Transverse colon (tissue), 4 donors: Measurements from ENCODE around the gene INPP1. TPM values are rescaled to one million over a fixed set of nuclear protein-coding genes. Genes with fewer than 3 reads are reported as not detected.

Experiments
- DNase-seq: peaks from one replicate; pipeline ENCODE4 v3.0.0-alpha.2; 2019
- H3K27ac ChIP-seq, 4 donors: fragments of 200-600 bp; sonication (generic); 2 replicates each; pipeline ENCODE4 v1.5.1; 2016 to 2018; ENCODE audit warnings: inconsistent platforms in 4 of 4
- H3K27me3 ChIP-seq: fragments of 200-600 bp; sonication (generic); 2 replicates; pipeline ENCODE4 v1.5.1; 2017; ENCODE audit warnings: inconsistent platforms
- H3K36me3 ChIP-seq, 4 donors: fragments of 200-600 bp; sonication (generic); 2 replicates each; pipeline ENCODE4 v1.5.1; 2017 to 2019; ENCODE audit warnings: inconsistent platforms in 4 of 4
- H3K4me1 ChIP-seq, 4 donors: fragments of 200-600 bp; sonication (generic); 2 replicates each; pipeline ENCODE4 v1.5.1; 2017 to 2020; ENCODE audit warnings: inconsistent platforms in 4 of 4
- H3K4me3 ChIP-seq, 4 donors: fragments of 200-600 bp; sonication (generic); 1 replicate in 1 of 4; 2 replicates in 3 of 4; pipeline versions ENCODE4 v1.5.1 to v1.6.1; 2017 to 2019; ENCODE audit warnings: inconsistent platforms in 4 of 4
- H3K9me3 ChIP-seq, 2 donors: fragments of 200-600 bp; sonication (generic); 2 replicates each; pipeline ENCODE4 v1.5.1; 2017 to 2019; ENCODE audit warnings: inconsistent platforms in 2 of 2
- CTCF ChIP-seq, 5 experiments: fragments of 200-600 bp in 3 of 5; fragments of 450-650 bp in 2 of 5; sonication (generic) in 3 of 5; IDR thresholded peaks; 1 replicate in 2 of 5; 2 replicates in 3 of 5; pipeline ENCODE4 v1.5.1; 2016 to 2017; ENCODE audit warnings: antibody characterized with exemption in 5 of 5, inconsistent platforms in 3 of 5, mild to moderate bottlenecking in 2 of 5, moderate library complexity in 1 of 5
- EP300 ChIP-seq: sonication (generic); formaldehyde crosslinking; IDR thresholded peaks from one replicate; pipeline ENCODE4 v1.6.1; 2017; ENCODE audit warnings: antibody characterized with exemption, low read depth
- POLR2A ChIP-seq: fragments of 450-650 bp; IDR thresholded peaks from one replicate; pipeline ENCODE4 v1.6.1; 2016; ENCODE audit warnings: antibody characterized with exemption, mild to moderate bottlenecking, moderate library complexity
- POLR2AphosphoS5 ChIP-seq, 3 donors: sonication (generic); formaldehyde crosslinking; IDR thresholded peaks; one replicate each; pipeline ENCODE4 v1.6.1; 2016; ENCODE audit warnings: antibody characterized with exemption in 3 of 3
- WGBS, 2 donors: methylation state at CpG; one replicate each; pipeline ENCODE4 v1.1.5; 2018; ENCODE audit warnings: low coverage in 1 of 2; 5-methylcytosine and 5-hydroxymethylcytosine counted together
- in situ Hi-C, 4 donors: fragments of 200-750 bp; cut with MboI; loops; one replicate each; pipeline versions ENCODE4 v1.15.0 to v1.15.1; 2017; ENCODE audit warnings: low sequenced_read_pairs in 3 of 4, low pct_ligation_motif_present in 1 of 4, low pct_unique_long_range_greater_than_20kb in 1 of 4
- intact Hi-C: fragments of 100-400 bp; cut with DNase I; formaldehyde crosslinking; loops from one replicate; pipeline ENCODE4 v1.15.1; 2023; ENCODE audit warnings: low total_unique reads
- total RNA-seq, 4 donors: library from RNA; depleted of rRNA; stranded (reverse); fragments of >200 nt; gene quantifications; one replicate each; pipeline ENCODE4 v1.1.0, GENCODE V29; 2016

Gene INPP1
- total RNA-seq, 4 donors from 2014 or later: 0.60 to 22.1 (median 21.2) TPM

DNA sequence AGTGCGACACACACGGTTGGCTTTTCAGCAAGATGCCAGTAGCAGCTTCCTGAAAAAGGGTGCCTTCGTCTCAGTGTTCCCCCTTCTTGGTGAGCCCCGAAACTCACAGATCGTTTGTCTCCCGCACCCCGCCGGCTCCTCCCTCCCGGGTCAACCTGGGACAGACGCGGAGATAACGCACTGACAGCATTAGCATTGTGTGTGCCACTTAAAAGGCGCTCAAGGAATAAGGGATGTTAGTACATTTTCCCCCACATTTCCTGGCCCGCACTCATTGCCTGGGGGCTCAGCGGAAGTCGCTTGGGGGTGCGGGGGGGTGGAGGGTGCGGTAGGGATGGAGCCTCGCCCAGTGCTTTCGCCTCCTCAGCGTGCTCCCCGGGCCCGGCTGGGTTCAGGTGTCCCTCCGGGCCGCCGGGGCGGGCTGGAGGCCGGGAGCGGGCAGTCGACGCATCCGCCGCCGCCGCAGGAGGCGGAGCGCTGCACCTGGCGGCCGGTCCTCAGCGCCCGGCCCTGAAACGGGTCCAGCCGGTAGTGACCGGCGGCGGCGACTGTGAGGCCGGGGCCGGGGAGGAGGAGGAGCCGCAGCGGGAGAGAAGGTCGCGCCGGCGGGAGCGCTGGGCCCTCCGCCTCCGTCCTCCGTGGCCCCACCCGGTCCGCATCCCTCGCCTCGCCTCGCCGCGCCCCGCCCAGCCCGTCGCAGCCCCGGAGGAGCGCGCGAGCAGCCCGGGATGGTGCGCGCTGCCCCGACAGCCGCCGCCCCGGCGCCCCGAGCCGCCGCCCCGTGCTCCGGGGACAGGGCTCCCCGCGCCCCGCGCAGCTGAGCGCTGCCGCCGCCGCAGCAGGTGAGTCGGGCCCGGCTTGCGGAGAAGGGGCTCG lies 64.5 kb downstream of the INPP1 start, which contains the start of gene MFSD6:
Gene MFSD6 (plus strand): TSS at position 694 of the 876 bp plus-strand sequence. CDS start 27,675 bp downstream, outside the sequence.
- no peaks in the 10 kb centered on the region for H3K9me3 ChIP-seq
- peak; percentile 24 for TF ChIP-seq POLR2A
- TF ChIP-seq EP300: no peak
- peak in 2 of 5 experiments; percentile 10 to 22 for TF ChIP-seq CTCF (IDR thresholded peaks at IDR 0.05)
- TF ChIP-seq POLR2AphosphoS5 (IDR thresholded peaks at IDR 0.05): no peak
- intact Hi-C loops (loop anchor here (10.0 kb wide), 1 partner anchor 77 kb away; no protein-coding TSS in a partner anchor), in situ Hi-C loops (no loop called here)
- DNase-seq: peak; percentile 76
- H3K4me1 ChIP-seq: peaks cover 6 to 38% (median 10%) of the 10 kb centered on the region in 4 donors
- H3K27me3 ChIP-seq: no peaks in the 10 kb centered on the region
- H3K36me3 ChIP-seq: no peaks in the 10 kb centered on the region
- WGBS, 2 donors: 2% methylated on average over 75 of the region's 98 CpGs; no CpG with 5 or more reads in 1 of the 2 donors
- H3K4me3 ChIP-seq: peak within 1 kb of the TSS; percentile 63 to 92 (median 91)
- H3K27ac ChIP-seq: peak within 1 kb of the TSS; percentile 90 to 95 (median 94)

GRCh38 chr2:190408538-190409271 lies 65.3 kb downstream of the INPP1 start:
- Histone ChIP-seq H3K4me3 (peak overlapping the region; percentile 37 to 92 (median 91)), H3K36me3 (no peaks in the 10 kb centered on the region), H3K27ac (peak overlapping the region; percentile 90 to 95 (median 94)), H3K4me1 (peaks cover 6 to 45% (median 16%) of the 10 kb centered on the region in 4 donors), H3K9me3 (no peaks in the 10 kb centered on the region), H3K27me3 (no peaks in the 10 kb centered on the region)
- intact Hi-C loops: loop anchor here (10.0 kb wide), 1 partner anchor 76 kb away; no protein-coding TSS in a partner anchor
- in situ Hi-C loops: no loop called here
- 1 to 44% methylated on average over 1 to 38 of the region's 54 CpGs for WGBS, 2 donors
- TF ChIP-seq POLR2A: peak; percentile 71
- TF ChIP-seq EP300: no peak
- peak; percentile 35 to 77 (median 68) for TF ChIP-seq POLR2AphosphoS5 (IDR thresholded peaks at IDR 0.05)
- TF ChIP-seq CTCF (IDR thresholded peaks at IDR 0.05): peak in 1 of 5 experiments; percentile 23
- DNase-seq: peak; percentile 72

GRCh38 chr2:190409616-190410015 lies 66.2 kb downstream of the INPP1 start:
- Histone ChIP-seq H3K27ac (peak overlapping the region; percentile 90 to 95 (median 94)), H3K27me3 (no peaks in the 10 kb centered on the region), H3K36me3 (no peaks in the 10 kb centered on the region), H3K4me3 (peak overlapping the region in 2 of 4 donors; percentile 91 to 92), H3K4me1 (peaks cover 6 to 54% (median 18%) of the 10 kb centered on the region in 4 donors), H3K9me3 (no peaks in the 10 kb centered on the region)
- WGBS, 2 donors: 13 to 40% methylated on average over 1 to 2 of the region's 2 CpGs
- no peak for DNase-seq
- in situ Hi-C loops (no loop called here), intact Hi-C loops (loop anchor here (10.0 kb wide), 1 partner anchor 75 kb away; no protein-coding TSS in a partner anchor)
- TF ChIP-seq POLR2AphosphoS5 (IDR thresholded peaks at IDR 0.05) (no peak), CTCF (IDR thresholded peaks at IDR 0.05) (no peak), POLR2A (no peak), EP300 (no peak)
